NOMO-1 treated with dmso at 0.1 percent for 144 hours (cell line): Measurements from ENCODE around the gene PCDHGB1.
"Not testable (repeated sequence)": the region's sequence is repeated elsewhere in the genome, so short reads cannot be mapped to it uniquely, and the experiment has no call there.

Experiments used
- DNase-seq: peaks from one replicate; lab custom pipeline; 2025; ENCODE audit not compliant: unreplicated experiment; lab: John Stamatoyannopoulos, UW

The PCDHGB1 gene

GRCh38 chr5:141382469-141383294 lies 32.8 kb downstream of the PCDHGB1 start, which contains the start of gene PCDHGA7:
TSS of gene PCDHGA7 (plus strand) at chr5:141382742. CDS start at chr5:141382900, 158 bp downstream.
- DNase-seq = no peak

GRCh38 chr5:141383345-141383744 lies 33.4 kb downstream of the PCDHGB1 start:
- DNase-seq = no peak

- no peak for DNase-seq
These were observed 34.8 kb downstream of the PCDHGB1 start for GRCh38 chr5:141384471-141385267.

- not testable (repeated sequence) for DNase-seq
These were observed 37.8 kb downstream of the PCDHGB1 start, which contains the start of gene PCDHGB4 for GRCh38 chr5:141387557-141388311. TSS of gene PCDHGB4 (plus strand) at chr5:141387698. CDS start at chr5:141387885, 187 bp downstream.

GRCh38 chr5:141388661-141389060 lies 38.8 kb downstream of the PCDHGB1 start:
- DNase-seq = no peak

GRCh38 chr5:141389153-141390042 lies 39.5 kb downstream of the PCDHGB1 start:
- no peak for DNase-seq

- no peak for DNase-seq
These were observed 42.7 kb downstream of the PCDHGB1 start, which contains the start of gene PCDHGA8 for GRCh38 chr5:141392429-141393198. TSS of gene PCDHGA8 (plus strand) at chr5:141392633. CDS start at chr5:141392814, 181 bp downstream.

GRCh38 chr5:141393267-141393666 lies 43.4 kb downstream of the PCDHGB1 start:
- DNase-seq = no peak

- not testable (repeated sequence) for DNase-seq
These were observed 44.7 kb downstream of the PCDHGB1 start for GRCh38 chr5:141394401-141395187.

- not testable (repeated sequence) for DNase-seq
These were observed 48.1 kb downstream of the PCDHGB1 start, which contains the start of gene PCDHGB5 for GRCh38 chr5:141397756-141398551. TSS of gene PCDHGB5 (plus strand) at chr5:141397947. CDS start at chr5:141398128, 181 bp downstream.

GRCh38 chr5:141398608-141399007 lies 48.7 kb downstream of the PCDHGB1 start:
- no peak for DNase-seq

- no peak for DNase-seq
These were observed 49.8 kb downstream of the PCDHGB1 start for GRCh38 chr5:141399555-141400258.
